ENCODE measurements around the gene TXNRD2. TPM values are rescaled to one million over a fixed set of nuclear protein-coding genes. Genes with fewer than 3 reads are reported as not detected.

Gene TXNRD2
- total and polyA plus RNA-seq, 2 of the 4 experiments (the other 2 are of a cell fraction), result 15.6 to 25.7 TPM

DNA sequence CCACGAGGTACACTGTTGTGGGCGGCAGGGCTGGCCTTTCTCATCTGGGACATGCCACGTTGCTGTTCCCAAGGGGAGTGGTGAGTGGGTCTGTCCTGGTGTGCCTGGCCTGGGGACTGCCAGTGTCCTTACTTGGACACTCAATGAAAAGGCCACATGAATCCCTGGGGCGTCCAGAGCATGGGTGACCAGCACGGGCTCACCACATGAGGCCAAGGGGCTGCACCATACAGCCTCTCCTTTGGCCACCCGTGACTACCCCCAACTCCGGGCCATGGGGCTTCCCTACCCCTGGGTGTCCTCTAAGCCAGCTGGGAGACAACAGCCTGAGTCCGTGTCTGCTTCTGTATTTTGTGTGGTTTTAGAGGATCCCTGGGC lies 20.2 kb upstream of the TXNRD2 start:
- no peak overlapping the region for H2AFZ ChIP-seq (replicated peaks; ENCODE audit: low read length, poor library complexity)
- H2BK5ac ChIP-seq (ENCODE audit: low read depth, low read length, poor library complexity, severe bottlenecking), result no peak overlapping the region
- 80% methylated on average over 1 of the region's 8 CpGs; no CpG with 5 or more reads in 1 of the 2 experiments for WGBS, 2 experiments (ENCODE audit: extremely low coverage in 2 of 2, insufficient read length in 1 of 2)
- H4K20me1 ChIP-seq (ENCODE audit: insufficient read depth, low read length), result peaks cover 49% of the 10 kb centered on the region
- H2BK15ac ChIP-seq (ENCODE audit: low read depth, low read length), result no peak overlapping the region
- no peak overlapping the region for H3K9ac ChIP-seq (ENCODE audit: low read depth, low read length)
- peaks cover 20% of the 10 kb centered on the region for H3K9me1 ChIP-seq (ENCODE audit: insufficient read depth, low read length)
- H3K36me3 ChIP-seq (ENCODE audit: control insufficient read depth, insufficient read depth, low read length), result peaks cover 37% of the 10 kb centered on the region
- no peak overlapping the region for H2BK120ac ChIP-seq (ENCODE audit: low read depth, low read length)
- DNase-seq (no peak), ATAC-seq (ENCODE audit: low read depth) (no peak)
- no peak overlapping the region for H2AK5ac ChIP-seq (ENCODE audit: low read depth, low read length)
- H3K23ac ChIP-seq (ENCODE audit: low read depth, low read length), result no peak overlapping the region
- H3K56ac ChIP-seq (ENCODE audit: extremely low read depth, insufficient read depth, low read length), result no peak overlapping the region
- in situ Hi-C loops (cut with MboI; ENCODE audit: low sequenced_read_pairs) (no loop called here), intact Hi-C loops (cut with micrococcal nuclease) (no loop called here), dilution Hi-C loops (cut with HindIII; ENCODE audit: low sequenced_read_pairs, unreplicated experiment) (no loop called here)
- no peak overlapping the region for H3K18ac ChIP-seq (ENCODE audit: low read depth, low read length)
- H2AK9ac ChIP-seq (replicated peaks; ENCODE audit: low read depth, low read length, poor library complexity), result no peak overlapping the region
- H3K27ac ChIP-seq (ENCODE audit: insufficient read depth, low read length), result no peak overlapping the region
- no peak overlapping the region for H4K8ac ChIP-seq (ENCODE audit: low read depth in 2 of 2, low read length in 2 of 2)
- no peak overlapping the region for H3K4me3 ChIP-seq (ENCODE audit: insufficient read depth, low read depth, low read length)
- peaks cover 25% of the 10 kb centered on the region for H3K4me1 ChIP-seq (ENCODE audit: control insufficient read depth, insufficient read depth, low read length)
- peaks cover 25 to 64% of the 10 kb centered on the region in 2 experiments for H3K79me1 ChIP-seq (ENCODE audit: low read depth in 1 of 2, low read length in 2 of 2)
- POLR2A ChIA-PET (ENCODE audit: unreplicated experiment), result no interaction called here
- BruUV-seq (replicated peaks), result no TSS peak
- no peak overlapping the region for H3K4me2 ChIP-seq (ENCODE audit: low read depth, low read length)
- TF ChIP-seq SMC3 (IDR thresholded peaks at IDR 0.05; ENCODE audit: low read depth, low read length) (no peak), POLR2A (IDR thresholded peaks at IDR 0.05; ENCODE audit: low read depth, low read length) (no peak), FOS (IDR thresholded peaks at IDR 0.05; ENCODE audit: low read depth, low read length) (no peak), RFX5 (IDR thresholded peaks at IDR 0.05; ENCODE audit: low read depth, low read length) (no peak), RAD21 (IDR thresholded peaks at IDR 0.05; ENCODE audit: low read length) (no peak), MAFK (IDR thresholded peaks at IDR 0.05; ENCODE audit: low read depth, low read length) (no peak), RCOR1 (IDR thresholded peaks at IDR 0.05; ENCODE audit: insufficient replicate concordance, low read length) (no peak), BHLHE40 (IDR thresholded peaks at IDR 0.05; ENCODE audit: low read depth, low read length) (no peak), MXI1 (IDR thresholded peaks at IDR 0.05; ENCODE audit: borderline replicate concordance, low read depth, low read length) (no peak), CHD1 (IDR thresholded peaks at IDR 0.05; ENCODE audit: low read depth, low read length) (no peak), MAZ (IDR thresholded peaks at IDR 0.05; ENCODE audit: borderline replicate concordance, low read depth, low read length) (no peak), NFE2L2 (IDR thresholded peaks at IDR 0.05; ENCODE audit: low read depth, low read length) (no peak), CEBPB (IDR thresholded peaks at IDR 0.05; ENCODE audit: low read depth, low read length) (no peak)
- TF ChIP-seq, protein P1, sequence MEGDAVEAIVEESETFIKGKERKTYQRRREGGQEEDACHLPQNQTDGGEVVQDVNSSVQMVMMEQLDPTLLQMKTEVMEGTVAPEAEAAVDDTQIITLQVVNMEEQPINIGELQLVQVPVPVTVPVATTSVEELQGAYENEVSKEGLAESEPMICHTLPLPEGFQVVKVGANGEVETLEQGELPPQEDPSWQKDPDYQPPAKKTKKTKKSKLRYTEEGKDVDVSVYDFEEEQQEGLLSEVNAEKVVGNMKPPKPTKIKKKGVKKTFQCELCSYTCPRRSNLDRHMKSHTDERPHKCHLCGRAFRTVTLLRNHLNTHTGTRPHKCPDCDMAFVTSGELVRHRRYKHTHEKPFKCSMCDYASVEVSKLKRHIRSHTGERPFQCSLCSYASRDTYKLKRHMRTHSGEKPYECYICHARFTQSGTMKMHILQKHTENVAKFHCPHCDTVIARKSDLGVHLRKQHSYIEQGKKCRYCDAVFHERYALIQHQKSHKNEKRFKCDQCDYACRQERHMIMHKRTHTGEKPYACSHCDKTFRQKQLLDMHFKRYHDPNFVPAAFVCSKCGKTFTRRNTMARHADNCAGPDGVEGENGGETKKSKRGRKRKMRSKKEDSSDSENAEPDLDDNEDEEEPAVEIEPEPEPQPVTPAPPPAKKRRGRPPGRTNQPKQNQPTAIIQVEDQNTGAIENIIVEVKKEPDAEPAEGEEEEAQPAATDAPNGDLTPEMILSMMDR (conservative IDR thresholded peaks at IDR 0.05; ENCODE audit: low read depth, low read length), result no peak
- TF ChIP-seq, protein P2, sequence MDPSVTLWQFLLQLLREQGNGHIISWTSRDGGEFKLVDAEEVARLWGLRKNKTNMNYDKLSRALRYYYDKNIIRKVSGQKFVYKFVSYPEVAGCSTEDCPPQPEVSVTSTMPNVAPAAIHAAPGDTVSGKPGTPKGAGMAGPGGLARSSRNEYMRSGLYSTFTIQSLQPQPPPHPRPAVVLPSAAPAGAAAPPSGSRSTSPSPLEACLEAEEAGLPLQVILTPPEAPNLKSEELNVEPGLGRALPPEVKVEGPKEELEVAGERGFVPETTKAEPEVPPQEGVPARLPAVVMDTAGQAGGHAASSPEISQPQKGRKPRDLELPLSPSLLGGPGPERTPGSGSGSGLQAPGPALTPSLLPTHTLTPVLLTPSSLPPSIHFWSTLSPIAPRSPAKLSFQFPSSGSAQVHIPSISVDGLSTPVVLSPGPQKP (IDR thresholded peaks at IDR 0.05; ENCODE audit: borderline replicate concordance, low read depth, low read length), result no peak
- TF ChIP-seq, protein P3, sequence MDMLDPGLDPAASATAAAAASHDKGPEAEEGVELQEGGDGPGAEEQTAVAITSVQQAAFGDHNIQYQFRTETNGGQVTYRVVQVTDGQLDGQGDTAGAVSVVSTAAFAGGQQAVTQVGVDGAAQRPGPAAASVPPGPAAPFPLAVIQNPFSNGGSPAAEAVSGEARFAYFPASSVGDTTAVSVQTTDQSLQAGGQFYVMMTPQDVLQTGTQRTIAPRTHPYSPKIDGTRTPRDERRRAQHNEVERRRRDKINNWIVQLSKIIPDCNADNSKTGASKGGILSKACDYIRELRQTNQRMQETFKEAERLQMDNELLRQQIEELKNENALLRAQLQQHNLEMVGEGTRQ (IDR thresholded peaks at IDR 0.05; ENCODE audit: low read depth, low read length), result no peak
- no peaks in the 10 kb centered on the region for H3K27me3 ChIP-seq (ENCODE audit: control insufficient read depth, insufficient read depth, low read length)
- no peak overlapping the region for H4K91ac ChIP-seq (ENCODE audit: insufficient read depth, low read depth, low read length)
- H2BK20ac ChIP-seq (ENCODE audit: low read depth, low read length), result no peak overlapping the region
- CTCF ChIA-PET, result no interaction called here
- no peaks in the 10 kb centered on the region for H3K9me3 ChIP-seq (ENCODE audit: control insufficient read depth, insufficient read depth, low read length)
- no peak overlapping the region for H3K4ac ChIP-seq (ENCODE audit: low read depth, low read length)
- no peak overlapping the region for H3K14ac ChIP-seq (replicated peaks; ENCODE audit: low read depth, low read length)
- no peak overlapping the region for H4K5ac ChIP-seq (ENCODE audit: low read depth, low read length)

All from IMR-90 (cell line).